HepG2 (cell line): ENCODE results near the gene ABCB7. TPM values are rescaled to one million over a fixed set of nuclear protein-coding genes. Genes with fewer than 3 reads are reported as not detected.

Experiments
- AHR ChIP-seq: IDR thresholded peaks from 2 replicates; pipeline ENCODE4 v1.6.1; 2018; ENCODE audit warnings: missing genetic modification reagents, missing compliant biosample characterization
- ASH2L ChIP-seq: fragments of 300-600, 200-600 bp; sonication (generic); IDR thresholded peaks from 2 replicates; pipeline ENCODE4 v1.7.0; 2017; ENCODE audit warnings: low read depth, mild to moderate bottlenecking, moderate library complexity, mixed read lengths, low read length; ENCODE audit not compliant: insufficient read length
- CHD2 ChIP-seq: IDR thresholded peaks from 2 replicates; pipeline ENCODE4 v1.6.1; 2011; ENCODE audit warnings: low read depth, low read length, improper control_type of control experiment
- KDM5A ChIP-seq: fragments of 200-600 bp; sonication (generic); IDR thresholded peaks from 2 replicates; pipeline ENCODE4 v1.7.0; 2018; ENCODE audit warnings: antibody characterized with exemption, mild to moderate bottlenecking, low read length, borderline replicate concordance
- KDM5B ChIP-seq: sonication (generic); formaldehyde crosslinking; IDR thresholded peaks from 2 replicates; pipeline ENCODE4 v1.4.0; 2020; ENCODE audit warnings: missing genetic modification reagents, mild to moderate bottlenecking, borderline replicate concordance
- NR2C2 ChIP-seq: sonication (generic); formaldehyde crosslinking; IDR thresholded peaks from 2 replicates; pipeline ENCODE4 v1.4.0; 2020; ENCODE audit warnings: missing genetic modification reagents, mild to moderate bottlenecking, moderate library complexity, borderline replicate concordance
- NR2F6 ChIP-seq, 2 experiments: IDR thresholded peaks; 2 replicates each; pipeline ENCODE4 v1.6.1; 2016; ENCODE audit warnings: antibody characterized with exemption in 1 of 2, mild to moderate bottlenecking in 1 of 2
- RFX1 ChIP-seq: fragments of 450-650 bp; IDR thresholded peaks from 2 replicates; pipeline ENCODE4 v1.6.1; 2017
- RXRA ChIP-seq: sonication (generic); formaldehyde crosslinking; IDR thresholded peaks from 2 replicates; pipeline ENCODE4 v1.5.1; 2020; ENCODE audit warnings: missing genetic modification reagents
- ZBTB7B ChIP-seq: sonication (generic); formaldehyde crosslinking; IDR thresholded peaks from 2 replicates; pipeline ENCODE4 v1.4.0; 2020; ENCODE audit warnings: missing genetic modification reagents
- ZNF256 ChIP-seq: sonication (generic); formaldehyde crosslinking; conservative IDR thresholded peaks from 2 replicates; pipeline ENCODE4 v1.4.0; 2020; ENCODE audit warnings: missing genetic modification reagents
- ZNF296 ChIP-seq: sonication (generic); formaldehyde crosslinking; conservative IDR thresholded peaks from 2 replicates; pipeline ENCODE4 v1.5.0; 2020; ENCODE audit warnings: mild to moderate bottlenecking, missing genetic modification reagents
- ZNF460 ChIP-seq: sonication (generic); formaldehyde crosslinking; IDR thresholded peaks from 2 replicates; pipeline ENCODE4 v1.5.1; 2020; ENCODE audit warnings: missing genetic modification reagents, mild to moderate bottlenecking, borderline replicate concordance
- ZNF501 ChIP-seq: sonication (generic); formaldehyde crosslinking; IDR thresholded peaks from 2 replicates; pipeline ENCODE4 v1.5.1; 2020; ENCODE audit warnings: mild to moderate bottlenecking, moderate library complexity, missing genetic modification reagents
- ZNF616 ChIP-seq: sonication (generic); formaldehyde crosslinking; IDR thresholded peaks from 2 replicates; pipeline ENCODE4 v1.5.0; 2020; ENCODE audit warnings: low read depth, mild to moderate bottlenecking, missing genetic modification reagents
- polyA plus RNA-seq, 8 experiments: library from polyadenylated mRNA; depleted of rRNA in 3 of 8; stranded (reverse) in 7 of 8; unstranded in 1 of 8; fragments of >200 nt; fragmentation: Illumina TruSeq in 4 of 8; extraction: Trizol in 4 of 8; gene quantifications; 2 replicates each; pipeline versions ENCODE4 v1.2.1 to v1.2.3, GENCODE V29; 2011 to 2016; ENCODE audit warnings: low read depth in 4 of 8, missing spikeins in 1 of 8, mixed read lengths in 1 of 8; ENCODE audit not compliant: insufficient read depth in 1 of 8
- total RNA-seq, 5 experiments: library from RNA; depleted of rRNA; stranded (reverse); fragments of >200 nt; fragmentation: Illumina TruSeq; extraction: Trizol; gene quantifications; 2 replicates each; pipeline ENCODE4 v1.2.3, GENCODE V29; 2016; ENCODE audit warnings: low read depth in 1 of 5
- TF ChIP-seq, protein P1 (sequence below): sonication (generic); formaldehyde crosslinking; IDR thresholded peaks from 2 replicates; pipeline ENCODE4 v1.4.0; 2020; ENCODE audit warnings: mild to moderate bottlenecking, missing genetic modification reagents, borderline replicate concordance
- TF ChIP-seq, protein P2 (sequence below): sonication (generic); formaldehyde crosslinking; IDR thresholded peaks from 2 replicates; pipeline ENCODE4 v1.4.0; 2020; ENCODE audit warnings: missing genetic modification reagents
- TF ChIP-seq, protein P3 (sequence below): sonication (generic); formaldehyde crosslinking; IDR thresholded peaks from 2 replicates; pipeline ENCODE4 v1.4.0; 2020; ENCODE audit warnings: missing genetic modification reagents
- TF ChIP-seq, protein P4 (sequence below): sonication (generic); formaldehyde crosslinking; IDR thresholded peaks from 2 replicates; pipeline ENCODE4 v1.8.0; 2022; ENCODE audit warnings: mild to moderate bottlenecking, missing genetic modification reagents, moderate library complexity

ABCB7 gene
- total and polyA plus RNA-seq, 2 of the 13 experiments (the other 11 are each of a cell fraction or from before 2014, with no cell fraction given): 27.7 to 28.7 TPM

DNA sequence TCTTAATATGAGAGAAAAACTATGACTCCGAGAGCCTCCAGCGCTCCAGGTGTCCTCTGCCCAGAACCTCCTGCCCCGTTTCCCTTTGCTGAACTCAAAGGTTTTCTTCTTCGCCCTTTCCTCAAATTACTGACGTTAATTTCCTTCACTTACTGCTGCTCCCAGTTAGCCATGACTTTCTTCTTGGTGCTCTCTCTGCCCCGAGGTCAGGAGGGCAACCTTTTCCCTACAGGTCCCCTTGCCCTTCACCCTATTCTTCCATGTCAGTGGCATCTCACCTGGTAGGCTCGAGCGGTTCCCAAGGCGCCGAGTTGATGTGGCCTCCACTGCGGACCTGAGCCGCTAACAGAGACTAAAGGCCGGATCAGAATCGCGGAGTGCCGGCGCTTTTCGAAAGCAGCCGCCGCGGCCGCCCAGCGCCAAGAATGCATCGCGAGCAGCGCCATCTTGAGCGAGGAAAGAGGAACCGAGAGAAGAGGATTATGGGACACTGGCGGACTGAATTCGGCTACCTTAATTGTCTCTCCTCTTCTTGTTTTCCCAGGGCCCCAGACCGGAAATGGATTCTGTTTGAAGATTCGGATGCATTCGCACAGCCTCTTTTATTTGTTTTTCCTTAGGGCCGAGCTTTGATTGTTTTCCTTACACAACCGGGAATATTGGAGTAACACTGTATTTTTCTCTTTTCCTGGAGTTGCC lies at the start of gene ABCB7 (continued):
- TF ChIP-seq, protein P1, sequence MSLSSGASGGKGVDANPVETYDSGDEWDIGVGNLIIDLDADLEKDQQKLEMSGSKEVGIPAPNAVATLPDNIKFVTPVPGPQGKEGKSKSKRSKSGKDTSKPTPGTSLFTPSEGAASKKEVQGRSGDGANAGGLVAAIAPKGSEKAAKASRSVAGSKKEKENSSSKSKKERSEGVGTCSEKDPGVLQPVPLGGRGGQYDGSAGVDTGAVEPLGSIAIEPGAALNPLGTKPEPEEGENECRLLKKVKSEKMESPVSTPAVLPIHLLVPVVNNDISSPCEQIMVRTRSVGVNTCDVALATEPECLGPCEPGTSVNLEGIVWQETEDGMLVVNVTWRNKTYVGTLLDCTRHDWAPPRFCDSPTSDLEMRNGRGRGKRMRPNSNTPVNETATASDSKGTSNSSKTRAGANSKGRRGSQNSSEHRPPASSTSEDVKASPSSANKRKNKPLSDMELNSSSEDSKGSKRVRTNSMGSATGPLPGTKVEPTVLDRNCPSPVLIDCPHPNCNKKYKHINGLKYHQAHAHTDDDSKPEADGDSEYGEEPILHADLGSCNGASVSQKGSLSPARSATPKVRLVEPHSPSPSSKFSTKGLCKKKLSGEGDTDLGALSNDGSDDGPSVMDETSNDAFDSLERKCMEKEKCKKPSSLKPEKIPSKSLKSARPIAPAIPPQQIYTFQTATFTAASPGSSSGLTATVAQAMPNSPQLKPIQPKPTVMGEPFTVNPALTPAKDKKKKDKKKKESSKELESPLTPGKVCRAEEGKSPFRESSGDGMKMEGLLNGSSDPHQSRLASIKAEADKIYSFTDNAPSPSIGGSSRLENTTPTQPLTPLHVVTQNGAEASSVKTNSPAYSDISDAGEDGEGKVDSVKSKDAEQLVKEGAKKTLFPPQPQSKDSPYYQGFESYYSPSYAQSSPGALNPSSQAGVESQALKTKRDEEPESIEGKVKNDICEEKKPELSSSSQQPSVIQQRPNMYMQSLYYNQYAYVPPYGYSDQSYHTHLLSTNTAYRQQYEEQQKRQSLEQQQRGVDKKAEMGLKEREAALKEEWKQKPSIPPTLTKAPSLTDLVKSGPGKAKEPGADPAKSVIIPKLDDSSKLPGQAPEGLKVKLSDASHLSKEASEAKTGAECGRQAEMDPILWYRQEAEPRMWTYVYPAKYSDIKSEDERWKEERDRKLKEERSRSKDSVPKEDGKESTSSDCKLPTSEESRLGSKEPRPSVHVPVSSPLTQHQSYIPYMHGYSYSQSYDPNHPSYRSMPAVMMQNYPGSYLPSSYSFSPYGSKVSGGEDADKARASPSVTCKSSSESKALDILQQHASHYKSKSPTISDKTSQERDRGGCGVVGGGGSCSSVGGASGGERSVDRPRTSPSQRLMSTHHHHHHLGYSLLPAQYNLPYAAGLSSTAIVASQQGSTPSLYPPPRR: no peak
- TF ChIP-seq, protein P2, sequence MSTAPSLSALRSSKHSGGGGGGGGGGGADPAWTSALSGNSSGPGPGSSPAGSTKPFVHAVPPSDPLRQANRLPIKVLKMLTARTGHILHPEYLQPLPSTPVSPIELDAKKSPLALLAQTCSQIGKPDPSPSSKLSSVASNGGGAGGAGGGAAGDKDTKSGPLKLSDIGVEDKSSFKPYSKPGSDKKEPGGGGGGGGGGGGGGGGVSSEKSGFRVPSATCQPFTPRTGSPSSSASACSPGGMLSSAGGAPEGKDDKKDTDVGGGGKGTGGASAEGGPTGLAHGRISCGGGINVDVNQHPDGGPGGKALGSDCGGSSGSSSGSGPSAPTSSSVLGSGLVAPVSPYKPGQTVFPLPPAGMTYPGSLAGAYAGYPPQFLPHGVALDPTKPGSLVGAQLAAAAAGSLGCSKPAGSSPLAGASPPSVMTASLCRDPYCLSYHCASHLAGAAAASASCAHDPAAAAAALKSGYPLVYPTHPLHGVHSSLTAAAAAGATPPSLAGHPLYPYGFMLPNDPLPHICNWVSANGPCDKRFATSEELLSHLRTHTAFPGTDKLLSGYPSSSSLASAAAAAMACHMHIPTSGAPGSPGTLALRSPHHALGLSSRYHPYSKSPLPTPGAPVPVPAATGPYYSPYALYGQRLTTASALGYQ (CRISPR knock-in tag): no peak
- TF ChIP-seq KDM5A (peak; percentile 79; the same call in 1 of the 2 replicates), NR2C2 (CRISPR knock-in tag) (peak; percentile 51; the same call in 1 of the 2 replicates), RFX1 (no peak), ZNF296 (CRISPR knock-in tag) (no peak), ASH2L (peak; percentile 73), ZNF256 (CRISPR knock-in tag) (no peak), ZNF501 (CRISPR knock-in tag) (peak; percentile 58; the same call in 1 of the 2 replicates), CHD2 (no peak), AHR (CRISPR knock-in tag) (no peak), KDM5B (CRISPR knock-in tag) (0 out of 2 replicates have a peak, but pooled peaks have one; percentile 20), ZBTB7B (CRISPR knock-in tag) (no peak), RXRA (CRISPR knock-in tag) (no peak), ZNF460 (no peak), NR2F6 (IDR thresholded peaks at IDR 0.05) (peak; percentile 59), NR2F6 (CRISPR knock-in tag; IDR thresholded peaks at IDR 0.05) (peak; percentile 67), ZNF616 (CRISPR knock-in tag) (no peak)
- TF ChIP-seq, protein P3, sequence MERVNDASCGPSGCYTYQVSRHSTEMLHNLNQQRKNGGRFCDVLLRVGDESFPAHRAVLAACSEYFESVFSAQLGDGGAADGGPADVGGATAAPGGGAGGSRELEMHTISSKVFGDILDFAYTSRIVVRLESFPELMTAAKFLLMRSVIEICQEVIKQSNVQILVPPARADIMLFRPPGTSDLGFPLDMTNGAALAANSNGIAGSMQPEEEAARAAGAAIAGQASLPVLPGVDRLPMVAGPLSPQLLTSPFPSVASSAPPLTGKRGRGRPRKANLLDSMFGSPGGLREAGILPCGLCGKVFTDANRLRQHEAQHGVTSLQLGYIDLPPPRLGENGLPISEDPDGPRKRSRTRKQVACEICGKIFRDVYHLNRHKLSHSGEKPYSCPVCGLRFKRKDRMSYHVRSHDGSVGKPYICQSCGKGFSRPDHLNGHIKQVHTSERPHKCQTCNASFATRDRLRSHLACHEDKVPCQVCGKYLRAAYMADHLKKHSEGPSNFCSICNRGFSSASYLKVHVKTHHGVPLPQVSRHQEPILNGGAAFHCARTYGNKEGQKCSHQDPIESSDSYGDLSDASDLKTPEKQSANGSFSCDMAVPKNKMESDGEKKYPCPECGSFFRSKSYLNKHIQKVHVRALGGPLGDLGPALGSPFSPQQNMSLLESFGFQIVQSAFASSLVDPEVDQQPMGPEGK (CRISPR knock-in tag): no peak
- TF ChIP-seq, protein P4, sequence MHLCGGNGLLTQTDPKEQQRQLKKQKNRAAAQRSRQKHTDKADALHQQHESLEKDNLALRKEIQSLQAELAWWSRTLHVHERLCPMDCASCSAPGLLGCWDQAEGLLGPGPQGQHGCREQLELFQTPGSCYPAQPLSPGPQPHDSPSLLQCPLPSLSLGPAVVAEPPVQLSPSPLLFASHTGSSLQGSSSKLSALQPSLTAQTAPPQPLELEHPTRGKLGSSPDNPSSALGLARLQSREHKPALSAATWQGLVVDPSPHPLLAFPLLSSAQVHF (CRISPR knock-in tag): no peak
